ENCODE measurements around the gene ARX. TPM values are rescaled to one million over a fixed set of nuclear protein-coding genes. Genes with fewer than 3 reads are reported as not detected.

Gene ARX
- total RNA-seq, 1 donor from 2014 or later: 0.52 TPM

DNA sequence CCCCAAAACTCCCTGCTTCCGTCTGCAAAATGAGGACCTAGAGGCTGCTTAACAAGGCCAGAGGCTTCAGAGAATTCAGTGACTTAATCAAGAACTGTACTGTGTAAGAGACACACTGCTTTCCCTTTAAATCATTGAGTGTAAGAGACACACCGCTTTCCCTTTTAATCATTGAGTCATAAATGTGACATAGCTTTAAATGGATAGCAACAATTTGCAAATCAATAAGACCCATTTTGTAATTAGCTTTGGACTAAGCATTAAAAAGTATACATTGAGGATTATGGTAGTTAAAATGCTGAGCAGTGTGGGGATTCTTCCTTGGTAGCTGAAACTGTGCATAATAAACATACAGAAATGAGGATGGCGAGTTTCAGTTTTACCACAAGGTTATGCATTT, 31.8 kb downstream of the ARX start:
- Histone ChIP-seq H3K27me3 (ENCODE audit: control insufficient read depth in 3 of 3, insufficient read depth in 3 of 3, low read length in 3 of 3) (no peaks in the 10 kb centered on the region), H3K4me3 (ENCODE audit: low read length in 3 of 3) (no peak overlapping the region), H3K9me3 (ENCODE audit: control insufficient read depth in 3 of 3, low read length in 3 of 3) (no peaks in the 10 kb centered on the region), H3K9ac (ENCODE audit: low read depth in 1 of 3, low read length in 3 of 3) (no peak overlapping the region), H3K36me3 (ENCODE audit: control insufficient read depth in 3 of 3, insufficient read depth in 3 of 3, low read length in 3 of 3) (no peaks in the 10 kb centered on the region), H3K4me1 (ENCODE audit: control insufficient read depth in 3 of 3, insufficient read depth in 3 of 3, low read length in 3 of 3) (peaks cover 0 to 8% (median 0%) of the 10 kb centered on the region in 3 donors), H3K27ac (ENCODE audit: low read depth, low read length) (no peak overlapping the region)

DNA sequence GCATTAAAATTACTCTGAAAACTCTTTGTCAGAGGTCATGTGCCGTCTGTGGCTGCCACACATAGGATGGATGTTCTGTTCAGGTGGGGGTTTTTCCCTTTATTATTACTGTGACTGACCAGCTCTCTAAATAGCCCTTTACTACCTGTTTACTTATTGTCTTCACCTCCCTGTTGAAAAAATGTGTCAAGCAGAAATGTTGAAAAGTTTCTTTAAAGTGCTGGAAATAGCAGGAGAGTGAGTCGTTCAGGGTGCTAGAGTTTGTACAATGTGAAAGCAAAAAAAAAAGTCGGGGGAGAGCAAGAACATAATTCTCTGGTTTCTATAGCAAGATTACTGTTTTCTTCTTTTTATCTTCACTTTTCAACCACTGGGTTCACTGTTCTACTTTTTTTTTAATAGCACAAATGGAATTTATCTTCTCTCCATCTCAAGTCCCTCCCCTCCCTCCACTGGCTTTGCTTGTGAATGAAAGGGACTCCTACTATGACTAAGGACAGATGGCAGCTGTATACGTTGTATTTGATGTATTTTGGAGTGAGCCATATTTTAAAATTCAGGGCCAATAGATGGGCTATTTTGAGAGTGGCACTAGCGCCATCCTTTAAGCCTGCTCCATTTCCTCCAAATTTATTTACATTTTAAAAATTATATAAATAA, 33.3 kb downstream of the ARX start:
- Histone ChIP-seq H3K27me3 (ENCODE audit: control insufficient read depth in 3 of 3, insufficient read depth in 3 of 3, low read length in 3 of 3) (no peaks in the 10 kb centered on the region), H3K9ac (ENCODE audit: low read depth in 1 of 3, low read length in 3 of 3) (no peak overlapping the region)

DNA sequence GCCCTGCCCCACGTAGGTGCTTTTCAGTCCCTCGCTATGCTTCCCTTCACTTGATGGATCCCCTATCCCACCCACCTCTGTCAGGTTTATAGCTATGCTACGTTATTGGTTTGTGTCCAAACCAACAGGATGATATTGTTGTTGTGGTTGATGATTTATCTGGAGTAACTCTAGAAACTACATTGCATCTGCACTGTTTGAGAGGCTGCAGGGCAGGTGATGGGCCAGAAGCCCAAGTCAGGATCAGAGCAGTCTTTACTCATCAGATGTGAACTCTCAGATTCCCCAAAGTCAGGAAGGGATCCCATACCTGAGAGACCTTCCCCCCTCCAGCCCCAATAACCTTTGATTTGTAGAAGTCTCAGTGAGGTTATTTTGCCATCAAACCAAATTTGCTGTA, 34.7 kb downstream of the ARX start:
- Histone ChIP-seq H3K27ac (ENCODE audit: low read depth, low read length) (no peak overlapping the region), H3K4me3 (ENCODE audit: low read length in 3 of 3) (no peak overlapping the region), H3K27me3 (ENCODE audit: control insufficient read depth in 3 of 3, insufficient read depth in 3 of 3, low read length in 3 of 3) (no peaks in the 10 kb centered on the region), H3K9ac (ENCODE audit: low read depth in 1 of 3, low read length in 3 of 3) (no peak overlapping the region), H3K36me3 (ENCODE audit: control insufficient read depth in 3 of 3, insufficient read depth in 3 of 3, low read length in 3 of 3) (no peaks in the 10 kb centered on the region), H3K4me1 (ENCODE audit: control insufficient read depth in 3 of 3, insufficient read depth in 3 of 3, low read length in 3 of 3) (peaks cover 0 to 11% (median 0%) of the 10 kb centered on the region in 3 donors), H3K9me3 (ENCODE audit: control insufficient read depth in 3 of 3, low read length in 3 of 3) (no peaks in the 10 kb centered on the region)

More for the DNA sequence above, 33.3 kb downstream of the ARX start:
- no peaks in the 10 kb centered on the region for H3K9me3 ChIP-seq (ENCODE audit: control insufficient read depth in 3 of 3, low read length in 3 of 3)
- H3K4me3 ChIP-seq (ENCODE audit: low read length in 3 of 3): no peak overlapping the region
- no peak overlapping the region for H3K27ac ChIP-seq (ENCODE audit: low read depth, low read length)
- peaks cover 0 to 11% (median 0%) of the 10 kb centered on the region in 3 donors for H3K4me1 ChIP-seq (ENCODE audit: control insufficient read depth in 3 of 3, insufficient read depth in 3 of 3, low read length in 3 of 3)
- H3K36me3 ChIP-seq (ENCODE audit: control insufficient read depth in 3 of 3, insufficient read depth in 3 of 3, low read length in 3 of 3): no peaks in the 10 kb centered on the region

DNA sequence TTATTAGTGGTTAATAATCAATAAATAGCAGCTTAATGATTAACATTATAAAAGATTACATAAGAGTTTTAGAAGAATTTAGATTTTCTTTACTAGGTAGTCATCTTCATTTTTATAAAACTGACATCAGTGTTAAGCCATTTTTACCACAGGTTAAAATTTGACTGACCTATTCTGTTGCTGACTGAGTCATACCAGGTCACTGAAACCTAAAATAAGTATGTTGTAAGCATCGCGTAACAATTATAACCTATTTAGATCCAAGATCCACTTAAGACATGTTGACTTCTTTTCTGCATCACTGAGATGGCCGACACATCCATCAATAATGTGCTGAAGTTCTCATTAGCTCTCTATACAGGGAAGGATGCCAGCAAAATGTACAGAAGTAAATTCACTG, 36.7 kb downstream of the ARX start:
- Histone ChIP-seq H3K36me3 (ENCODE audit: control insufficient read depth in 3 of 3, insufficient read depth in 3 of 3, low read length in 3 of 3) (no peaks in the 10 kb centered on the region), H3K27ac (ENCODE audit: low read depth, low read length) (no peak overlapping the region), H3K4me3 (ENCODE audit: low read length in 3 of 3) (no peak overlapping the region)

DNA sequence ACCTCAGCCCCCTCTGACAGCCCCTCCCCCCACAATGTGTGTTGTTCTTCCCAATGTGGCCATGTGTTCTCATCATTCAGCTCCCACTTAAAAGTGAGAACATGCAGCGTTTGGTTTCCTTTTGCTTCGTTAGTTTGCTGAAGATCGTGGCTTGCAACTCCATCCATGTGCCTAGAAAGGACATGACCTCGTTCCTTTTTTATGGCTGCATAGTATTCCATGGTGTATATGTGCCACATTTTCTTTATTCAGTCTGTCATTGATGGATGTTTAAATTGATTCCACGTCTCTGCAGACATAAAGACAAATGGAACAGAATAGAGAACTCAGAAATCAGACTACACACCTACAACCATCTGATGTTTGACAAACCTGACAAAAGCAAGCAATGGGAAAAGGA, 46.0 kb downstream of the ARX start:
- no peak overlapping the region for H3K4me3 ChIP-seq (ENCODE audit: low read length in 3 of 3)
- no peaks in the 10 kb centered on the region for H3K36me3 ChIP-seq (ENCODE audit: control insufficient read depth in 3 of 3, insufficient read depth in 3 of 3, low read length in 3 of 3)
- H3K27me3 ChIP-seq (ENCODE audit: control insufficient read depth in 3 of 3, insufficient read depth in 3 of 3, low read length in 3 of 3): no peaks in the 10 kb centered on the region
- no peak overlapping the region for H3K9ac ChIP-seq (ENCODE audit: low read depth in 1 of 3, low read length in 3 of 3)
- no peaks in the 10 kb centered on the region for H3K9me3 ChIP-seq (ENCODE audit: control insufficient read depth in 3 of 3, low read length in 3 of 3)
- no peaks in the 10 kb centered on the region for H3K4me1 ChIP-seq (ENCODE audit: control insufficient read depth in 3 of 3, insufficient read depth in 3 of 3, low read length in 3 of 3)
- no peak overlapping the region for H3K27ac ChIP-seq (ENCODE audit: low read depth, low read length)

More for the DNA sequence above, 36.7 kb downstream of the ARX start:
- no peaks in the 10 kb centered on the region for H3K9me3 ChIP-seq (ENCODE audit: control insufficient read depth in 3 of 3, low read length in 3 of 3)
- no peaks in the 10 kb centered on the region for H3K27me3 ChIP-seq (ENCODE audit: control insufficient read depth in 3 of 3, insufficient read depth in 3 of 3, low read length in 3 of 3)
- H3K9ac ChIP-seq (ENCODE audit: low read depth in 1 of 3, low read length in 3 of 3): no peak overlapping the region
- peaks cover 0 to 11% (median 0%) of the 10 kb centered on the region in 3 donors for H3K4me1 ChIP-seq (ENCODE audit: control insufficient read depth in 3 of 3, insufficient read depth in 3 of 3, low read length in 3 of 3)

DNA sequence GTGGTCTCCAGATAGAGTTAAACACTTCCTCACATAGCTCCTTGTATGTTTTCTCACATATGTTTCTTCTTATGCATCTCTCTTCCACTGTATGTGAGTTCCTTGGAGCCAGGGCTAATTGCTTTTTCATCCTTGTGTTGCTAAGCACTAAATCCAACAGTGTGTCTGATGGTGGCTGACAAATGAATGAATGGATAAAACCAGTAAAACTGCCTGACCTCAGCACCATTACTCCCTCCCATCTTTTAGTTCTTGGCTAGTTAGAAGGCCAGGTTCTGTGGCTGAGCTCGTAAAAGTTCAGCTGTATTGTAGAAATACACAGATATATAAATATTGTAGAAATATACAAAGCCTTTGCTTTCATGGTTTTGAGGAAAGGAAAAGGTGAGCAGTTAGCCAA, 50.4 kb downstream of the ARX start:
- H3K27ac ChIP-seq (ENCODE audit: low read depth, low read length): no peak overlapping the region
- no peak overlapping the region for H3K9ac ChIP-seq (ENCODE audit: low read depth in 1 of 3, low read length in 3 of 3)

DNA sequence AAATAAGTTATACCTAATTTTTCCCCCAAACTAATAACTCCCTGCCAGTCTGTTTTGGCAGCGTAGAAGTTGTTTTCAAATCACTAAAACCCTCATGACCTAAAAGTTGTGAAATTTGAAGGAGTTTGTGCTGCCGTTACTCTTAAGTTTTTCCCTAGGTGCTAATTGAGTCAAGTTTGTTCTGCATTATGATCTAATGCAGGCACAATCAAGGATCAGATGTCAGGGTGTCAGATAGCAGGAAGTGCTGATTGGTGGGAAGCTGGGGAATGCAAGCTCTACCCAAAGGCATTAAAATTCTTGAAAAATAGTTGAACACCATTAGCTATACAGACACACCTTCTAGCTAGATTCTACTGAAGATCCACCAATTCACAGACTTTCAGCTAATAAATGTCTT, 51.9 kb downstream of the ARX start:
- Histone ChIP-seq H3K36me3 (ENCODE audit: control insufficient read depth in 3 of 3, insufficient read depth in 3 of 3, low read length in 3 of 3) (no peaks in the 10 kb centered on the region), H3K4me3 (ENCODE audit: low read length in 3 of 3) (no peak overlapping the region), H3K27me3 (ENCODE audit: control insufficient read depth in 3 of 3, insufficient read depth in 3 of 3, low read length in 3 of 3) (no peaks in the 10 kb centered on the region), H3K9ac (ENCODE audit: low read depth in 1 of 3, low read length in 3 of 3) (no peak overlapping the region), H3K4me1 (ENCODE audit: control insufficient read depth in 3 of 3, insufficient read depth in 3 of 3, low read length in 3 of 3) (no peaks in the 10 kb centered on the region), H3K27ac (ENCODE audit: low read depth, low read length) (no peak overlapping the region), H3K9me3 (ENCODE audit: control insufficient read depth in 3 of 3, low read length in 3 of 3) (no peaks in the 10 kb centered on the region)

More for the DNA sequence above, 50.4 kb downstream of the ARX start:
- Histone ChIP-seq H3K4me3 (ENCODE audit: low read length in 3 of 3) (no peak overlapping the region), H3K27me3 (ENCODE audit: control insufficient read depth in 3 of 3, insufficient read depth in 3 of 3, low read length in 3 of 3) (no peaks in the 10 kb centered on the region), H3K4me1 (ENCODE audit: control insufficient read depth in 3 of 3, insufficient read depth in 3 of 3, low read length in 3 of 3) (no peaks in the 10 kb centered on the region), H3K36me3 (ENCODE audit: control insufficient read depth in 3 of 3, insufficient read depth in 3 of 3, low read length in 3 of 3) (no peaks in the 10 kb centered on the region), H3K9me3 (ENCODE audit: control insufficient read depth in 3 of 3, low read length in 3 of 3) (no peaks in the 10 kb centered on the region)

DNA sequence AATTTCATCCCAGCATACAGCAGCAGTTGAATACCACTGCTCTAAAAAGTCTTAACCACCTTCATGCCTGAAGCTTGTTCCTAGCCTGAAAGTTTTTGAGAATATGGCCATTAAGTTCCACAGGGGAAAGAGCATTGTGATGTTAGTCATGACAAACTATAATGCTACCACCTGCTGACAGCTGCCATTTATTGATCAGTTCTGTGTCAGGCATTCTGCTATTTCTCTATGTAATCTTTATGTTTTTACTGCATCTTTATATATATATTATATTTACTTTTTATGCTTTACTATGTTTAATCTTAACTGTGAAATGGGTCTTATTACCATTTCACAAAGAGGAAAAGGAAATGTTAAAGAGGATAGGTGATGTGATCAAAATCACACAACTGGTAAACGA, 54.0 kb downstream of the ARX start:
- Histone ChIP-seq H3K9ac (ENCODE audit: low read depth in 1 of 3, low read length in 3 of 3) (no peak overlapping the region), H3K27me3 (ENCODE audit: control insufficient read depth in 3 of 3, insufficient read depth in 3 of 3, low read length in 3 of 3) (no peaks in the 10 kb centered on the region), H3K36me3 (ENCODE audit: control insufficient read depth in 3 of 3, insufficient read depth in 3 of 3, low read length in 3 of 3) (no peaks in the 10 kb centered on the region), H3K27ac (ENCODE audit: low read depth, low read length) (no peak overlapping the region), H3K9me3 (ENCODE audit: control insufficient read depth in 3 of 3, low read length in 3 of 3) (no peaks in the 10 kb centered on the region), H3K4me1 (ENCODE audit: control insufficient read depth in 3 of 3, insufficient read depth in 3 of 3, low read length in 3 of 3) (no peaks in the 10 kb centered on the region), H3K4me3 (ENCODE audit: low read length in 3 of 3) (no peak overlapping the region)

DNA sequence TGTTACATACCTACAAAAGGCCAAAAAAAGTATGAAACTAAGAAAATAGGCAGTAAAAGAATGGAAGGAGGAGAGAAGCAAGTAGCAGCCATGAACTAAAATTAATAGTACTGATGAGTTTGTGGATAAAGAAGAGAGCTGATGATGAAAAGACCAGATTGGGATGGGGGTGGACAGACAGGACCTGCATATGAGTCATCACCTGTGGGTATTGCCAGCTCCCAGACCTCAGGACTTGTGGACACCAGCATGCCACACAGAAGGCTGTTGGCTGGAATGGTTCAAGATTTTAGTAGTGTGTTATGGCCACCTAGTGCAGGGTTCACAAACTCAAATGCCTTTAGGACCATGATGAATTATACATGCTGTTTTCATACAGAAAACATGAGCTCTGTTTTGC, 58.9 kb downstream of the ARX start:
- Histone ChIP-seq H3K9ac (ENCODE audit: low read depth in 1 of 3, low read length in 3 of 3) (no peak overlapping the region), H3K4me1 (ENCODE audit: control insufficient read depth in 3 of 3, insufficient read depth in 3 of 3, low read length in 3 of 3) (no peaks in the 10 kb centered on the region), H3K27me3 (ENCODE audit: control insufficient read depth in 3 of 3, insufficient read depth in 3 of 3, low read length in 3 of 3) (no peaks in the 10 kb centered on the region), H3K36me3 (ENCODE audit: control insufficient read depth in 3 of 3, insufficient read depth in 3 of 3, low read length in 3 of 3) (no peaks in the 10 kb centered on the region), H3K9me3 (ENCODE audit: control insufficient read depth in 3 of 3, low read length in 3 of 3) (no peaks in the 10 kb centered on the region), H3K27ac (ENCODE audit: low read depth, low read length) (no peak overlapping the region), H3K4me3 (ENCODE audit: low read length in 3 of 3) (no peak overlapping the region)

DNA sequence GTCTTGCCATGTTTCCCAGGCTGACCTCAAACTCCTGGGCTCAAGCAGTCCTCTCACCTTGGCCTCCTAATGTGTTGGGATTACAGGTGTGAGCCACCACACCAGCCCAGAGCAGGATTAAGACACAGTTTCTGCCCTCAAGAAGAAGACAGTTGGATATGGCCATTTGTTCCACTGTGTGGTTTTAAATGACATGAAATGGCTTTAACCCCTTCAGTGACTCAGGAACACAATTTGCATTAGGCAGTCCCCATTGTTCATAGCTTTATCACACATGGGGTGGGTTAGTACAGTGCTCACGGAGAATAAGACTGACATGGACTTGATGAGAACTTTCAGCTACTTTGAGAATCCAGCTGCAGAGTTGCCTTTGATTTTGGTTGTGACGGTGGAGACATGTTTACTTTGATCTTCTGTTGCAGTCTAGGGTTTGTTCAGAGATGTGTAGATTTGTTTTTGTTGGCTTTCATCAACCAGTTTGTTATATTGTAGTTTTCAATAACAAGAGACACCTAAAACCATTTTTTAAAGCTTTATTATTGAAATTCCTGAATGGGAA, 60.3 kb downstream of the ARX start:
- Histone ChIP-seq H3K27ac (ENCODE audit: low read depth, low read length) (no peak overlapping the region), H3K9ac (ENCODE audit: low read depth in 1 of 3, low read length in 3 of 3) (no peak overlapping the region), H3K4me3 (ENCODE audit: low read length in 3 of 3) (no peak overlapping the region), H3K4me1 (ENCODE audit: control insufficient read depth in 3 of 3, insufficient read depth in 3 of 3, low read length in 3 of 3) (no peaks in the 10 kb centered on the region), H3K9me3 (ENCODE audit: control insufficient read depth in 3 of 3, low read length in 3 of 3) (no peaks in the 10 kb centered on the region), H3K36me3 (ENCODE audit: control insufficient read depth in 3 of 3, insufficient read depth in 3 of 3, low read length in 3 of 3) (no peaks in the 10 kb centered on the region), H3K27me3 (ENCODE audit: control insufficient read depth in 3 of 3, insufficient read depth in 3 of 3, low read length in 3 of 3) (no peaks in the 10 kb centered on the region)

All from skeletal muscle tissue (tissue), 4 donors.